IMR-90 (cell line): ENCODE results near the gene INTS15. TPM values are rescaled to one million over a fixed set of nuclear protein-coding genes. Genes with fewer than 3 reads are reported as not detected.

ENCODE experiments used
- ATAC-seq: fragments of 200-7000 bp; cut with Tn5 transposase; 2 replicates; pipeline ENCODE4 v1.9.1; 2020; ENCODE audit warnings: low read depth, mild to moderate bottlenecking, moderate library complexity
- BruUV-seq: library from RNA; stranded (reverse); fragments of 400-500 nt; replicated peaks from 2 replicates; lab custom pipeline; 2021; lab: Mats Ljungman, UMichigan
- CTCF ChIA-PET: fragments of 300-600 bp; formaldehyde crosslinking; extraction: SDS; loops from one replicate; lab custom pipeline; 2021; ENCODE audit warnings: antibody characterized with exemption; lab: Yijun Ruan, JAX
- POLR2A ChIA-PET: fragments of 300-600 bp; sonication (Branson Sonifier 250); formaldehyde crosslinking; loops from one replicate; lab custom pipeline; 2022; ENCODE audit warnings: antibody characterized with exemption; ENCODE audit not compliant: unreplicated experiment; lab: Charles Lee
- DNase-seq: peaks from one replicate; pipeline ENCODE4 v3.0.0; 2013
- H2AFZ ChIP-seq: replicated peaks from 2 replicates; pipeline ENCODE3; 2013; ENCODE audit warnings: low read length, mild to moderate bottlenecking; ENCODE audit not compliant: poor library complexity
- H2AK5ac ChIP-seq: 2 replicates; pipeline ENCODE4 v1.6.1; 2013; ENCODE audit warnings: low read depth, low read length, inconsistent platforms
- H2AK9ac ChIP-seq: replicated peaks from 2 replicates; pipeline ENCODE3; 2013; ENCODE audit warnings: mild to moderate bottlenecking, low read depth, low read length, moderate library complexity; ENCODE audit not compliant: poor library complexity
- H2BK120ac ChIP-seq: 2 replicates; pipeline ENCODE4 v1.6.1; 2013; ENCODE audit warnings: low read depth, low read length, inconsistent platforms
- H2BK15ac ChIP-seq: 3 replicates; pipeline ENCODE4 v1.6.1; 2013; ENCODE audit warnings: low read depth, low read length, inconsistent platforms
- H2BK20ac ChIP-seq: 2 replicates; pipeline ENCODE4 v1.6.1; 2013; ENCODE audit warnings: low read depth, mild to moderate bottlenecking, inconsistent platforms, low read length, moderate library complexity
- H2BK5ac ChIP-seq: 2 replicates; pipeline ENCODE4 v1.6.1; 2013; ENCODE audit warnings: mild to moderate bottlenecking, low read depth, low read length, inconsistent platforms; ENCODE audit not compliant: poor library complexity, severe bottlenecking
- H3K14ac ChIP-seq: replicated peaks from 2 replicates; pipeline ENCODE4 v1.6.1; 2013; ENCODE audit warnings: low read depth, low read length, inconsistent platforms
- H3K18ac ChIP-seq: 2 replicates; pipeline ENCODE4 v1.6.1; 2013; ENCODE audit warnings: low read depth, low read length, control low read depth
- H3K23ac ChIP-seq: 2 replicates; pipeline ENCODE4 v1.6.1; 2013; ENCODE audit warnings: low read depth, low read length, inconsistent platforms
- H3K27ac ChIP-seq: 2 replicates; pipeline ENCODE4 v1.5.1; 2013; ENCODE audit warnings: mild to moderate bottlenecking, control low read depth, low read length; ENCODE audit not compliant: insufficient read depth
- H3K27me3 ChIP-seq: 2 replicates; pipeline ENCODE4 v1.6.1; 2013; ENCODE audit warnings: low read length; ENCODE audit not compliant: control insufficient read depth, insufficient read depth
- H3K36me3 ChIP-seq: 2 replicates; pipeline ENCODE4 v1.6.1; 2013; ENCODE audit warnings: low read length, mixed read lengths; ENCODE audit not compliant: control insufficient read depth, insufficient read depth
- H3K4ac ChIP-seq: 2 replicates; pipeline ENCODE4 v1.6.1; 2013; ENCODE audit warnings: low read depth, low read length, inconsistent platforms
- H3K4me1 ChIP-seq: 2 replicates; pipeline ENCODE4 v1.6.1; 2013; ENCODE audit warnings: low read length, mixed read lengths; ENCODE audit not compliant: control insufficient read depth, insufficient read depth
- H3K4me2 ChIP-seq: 2 replicates; pipeline ENCODE4 v1.6.1; 2013; ENCODE audit warnings: low read depth, mild to moderate bottlenecking, control low read depth, low read length, moderate library complexity
- H3K4me3 ChIP-seq: 2 replicates; pipeline ENCODE4 v1.5.1; 2013; ENCODE audit warnings: low read depth, mild to moderate bottlenecking, control low read depth, low read length, moderate library complexity; ENCODE audit not compliant: insufficient read depth
- H3K56ac ChIP-seq: 2 replicates; pipeline ENCODE4 v1.6.1; 2013; ENCODE audit warnings: low read length, inconsistent platforms; ENCODE audit not compliant: insufficient read depth; ENCODE audit errors: extremely low read depth
- H3K79me1 ChIP-seq, 2 experiments: 2 replicates each; pipeline ENCODE4 v1.6.1; 2013; ENCODE audit warnings: low read length in 2 of 2, inconsistent platforms in 1 of 2, low read depth in 1 of 2
- H3K9ac ChIP-seq: 2 replicates; pipeline ENCODE4 v1.6.1; 2013; ENCODE audit warnings: low read depth, low read length, control low read depth
- H3K9me1 ChIP-seq: 2 replicates; pipeline ENCODE4 v1.6.1; 2013; ENCODE audit warnings: low read length, inconsistent platforms; ENCODE audit not compliant: insufficient read depth
- H3K9me3 ChIP-seq: 2 replicates; pipeline ENCODE4 v1.6.1; 2013; ENCODE audit warnings: low read length; ENCODE audit not compliant: control insufficient read depth, insufficient read depth
- H4K20me1 ChIP-seq: 2 replicates; pipeline ENCODE4 v1.6.1; 2013; ENCODE audit warnings: low read length, inconsistent platforms; ENCODE audit not compliant: insufficient read depth
- H4K5ac ChIP-seq: 2 replicates; pipeline ENCODE4 v1.6.1; 2013; ENCODE audit warnings: mild to moderate bottlenecking, low read depth, low read length, control low read depth
- H4K8ac ChIP-seq, 2 experiments: 2 replicates each; pipeline ENCODE4 v1.6.1; 2013; ENCODE audit warnings: low read depth in 2 of 2, low read length in 2 of 2, control low read depth in 1 of 2, inconsistent platforms in 1 of 2
- H4K91ac ChIP-seq: 2 replicates; pipeline ENCODE4 v1.6.1; 2013; ENCODE audit warnings: low read depth, low read length, inconsistent platforms; ENCODE audit not compliant: insufficient read depth
- BHLHE40 ChIP-seq: fragments of 150-350 bp; IDR thresholded peaks from 2 replicates; pipeline ENCODE4 v1.6.1; 2016; ENCODE audit warnings: mild to moderate bottlenecking, low read depth, low read length
- CEBPB ChIP-seq: IDR thresholded peaks from 2 replicates; pipeline ENCODE4 v1.6.1; 2012; ENCODE audit warnings: low read depth, low read length, improper control_type of control experiment
- CHD1 ChIP-seq: IDR thresholded peaks from 2 replicates; pipeline ENCODE4 v1.6.1; 2012; ENCODE audit warnings: low read depth, low read length, improper control_type of control experiment
- ELK1 ChIP-seq: fragments of 150-350 bp; IDR thresholded peaks from 2 replicates; pipeline ENCODE4 v1.6.1; 2016; ENCODE audit warnings: low read depth, mild to moderate bottlenecking, low read length, moderate library complexity, borderline replicate concordance
- FOS ChIP-seq: fragments of 150-350 bp; IDR thresholded peaks from 2 replicates; pipeline ENCODE4 v1.6.1; 2016; ENCODE audit warnings: low read depth, low read length
- MAFK ChIP-seq: IDR thresholded peaks from 2 replicates; pipeline ENCODE4 v1.6.1; 2012; ENCODE audit warnings: low read depth, low read length, improper control_type of control experiment
- MAZ ChIP-seq: IDR thresholded peaks from 2 replicates; pipeline ENCODE4 v1.6.1; 2012; ENCODE audit warnings: low read depth, mild to moderate bottlenecking, low read length, improper control_type of control experiment, moderate library complexity, borderline replicate concordance
- MXI1 ChIP-seq: IDR thresholded peaks from 2 replicates; pipeline ENCODE4 v1.6.1; 2012; ENCODE audit warnings: low read depth, mild to moderate bottlenecking, low read length, moderate library complexity, borderline replicate concordance
- NFE2L2 ChIP-seq: fragments of 150-350 bp; IDR thresholded peaks from 2 replicates; pipeline ENCODE4 v1.6.1; 2016; ENCODE audit warnings: low read depth, mild to moderate bottlenecking, low read length
- RAD21 ChIP-seq: IDR thresholded peaks from 2 replicates; pipeline ENCODE4 v1.6.1; 2012; ENCODE audit warnings: low read length, improper control_type of control experiment
- RCOR1 ChIP-seq: IDR thresholded peaks from 2 replicates; pipeline ENCODE4 v1.6.1; 2012; ENCODE audit warnings: mild to moderate bottlenecking, low read length, improper control_type of control experiment; ENCODE audit not compliant: insufficient replicate concordance
- RFX5 ChIP-seq: IDR thresholded peaks from 2 replicates; pipeline ENCODE4 v1.8.0; 2012; ENCODE audit warnings: low read depth, mild to moderate bottlenecking, low read length, moderate library complexity
- SMC3 ChIP-seq: fragments of 150-350 bp; IDR thresholded peaks from 2 replicates; pipeline ENCODE4 v1.6.1; 2016; ENCODE audit warnings: low read depth, mild to moderate bottlenecking, antibody characterized with exemption, low read length, moderate library complexity
- WGBS, 2 experiments: methylation state at CpG; one replicate each; pipeline versions ENCODE4 v1.1.5 to v1.1.7; 2013; ENCODE audit warnings: missing lambda C conversion rate in 2 of 2; ENCODE audit not compliant: insufficient read length in 1 of 2; ENCODE audit errors: extremely low coverage in 2 of 2; 5-methylcytosine and 5-hydroxymethylcytosine counted together
- dilution Hi-C: fragments of 300-500 bp; cut with HindIII; formaldehyde crosslinking; loops from one replicate; pipeline ENCODE4 v1.14.3; 2018; ENCODE audit warnings: low sequenced_read_pairs; ENCODE audit not compliant: unreplicated experiment
- in situ Hi-C: fragments of 300-500 bp; cut with MboI; formaldehyde crosslinking; loops from 3 replicates; pipeline ENCODE4 v1.14.3; 2019; ENCODE audit warnings: low sequenced_read_pairs, inconsistent platforms, mixed read lengths
- intact Hi-C: fragments of 100-400 bp; cut with micrococcal nuclease; formaldehyde crosslinking; loops from 2 replicates; pipeline ENCODE4 v1.10.0; 2022
- polyA plus RNA-seq, 3 experiments: library from polyadenylated mRNA; depleted of rRNA; stranded (reverse); fragments of >200 nt; gene quantifications; 2 replicates each; pipeline ENCODE4 v1.2.3, GENCODE V29; 2012; ENCODE audit warnings: low replicate concordance in 1 of 3
- total RNA-seq: library from RNA; depleted of rRNA; stranded (reverse); fragments of >200 nt; gene quantifications from 2 replicates; pipeline ENCODE4 v1.2.3, GENCODE V29; 2012
- TF ChIP-seq, protein P1 (sequence below): conservative IDR thresholded peaks from 2 replicates; pipeline ENCODE4 v1.5.1; 2012; ENCODE audit warnings: mild to moderate bottlenecking, low read depth, low read length, improper control_type of control experiment

The INTS15 gene
- total and polyA plus RNA-seq, 2 of the 4 experiments (the other 2 are of a cell fraction): 7.0 to 20.8 TPM

DNA sequence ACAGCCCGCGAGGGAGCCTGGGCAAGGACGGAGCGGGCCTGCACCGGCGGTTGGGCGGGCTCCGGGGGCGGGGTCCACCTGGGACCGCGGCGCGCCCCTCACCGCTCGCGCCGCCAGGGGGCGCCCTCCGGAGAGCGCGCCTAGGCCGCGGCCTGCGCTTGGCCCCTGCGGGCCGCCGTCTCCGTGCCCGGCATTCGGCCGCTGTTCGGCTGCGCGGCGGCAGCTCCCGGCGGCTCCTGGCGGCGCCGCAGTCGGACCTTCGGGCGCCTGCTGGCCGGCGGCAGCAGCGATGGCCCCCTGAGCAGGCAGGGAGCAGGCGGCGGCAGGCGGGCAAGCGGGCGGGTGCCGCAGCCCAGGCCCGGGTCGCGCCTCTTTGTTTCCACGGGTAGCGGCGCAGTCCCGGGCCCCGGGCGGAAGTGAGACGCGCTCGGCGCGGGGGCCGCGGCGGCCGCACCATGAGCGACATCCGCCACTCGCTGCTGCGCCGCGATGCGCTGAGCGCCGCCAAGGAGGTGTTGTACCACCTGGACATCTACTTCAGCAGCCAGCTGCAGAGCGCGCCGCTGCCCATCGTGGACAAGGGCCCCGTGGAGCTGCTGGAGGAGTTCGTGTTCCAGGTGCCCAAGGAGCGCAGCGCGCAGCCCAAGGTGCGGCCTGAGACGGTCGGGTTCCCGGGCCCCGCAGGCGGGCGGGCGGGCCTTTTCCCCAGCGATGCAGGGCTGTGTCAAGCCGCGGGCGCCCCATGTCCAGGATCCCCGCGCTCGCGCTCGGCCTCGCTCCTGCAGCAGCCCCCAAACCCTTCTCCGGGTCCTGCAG, at the start of gene INTS15 (continued):
- TF ChIP-seq NFE2L2: no peak
- no peak for TF ChIP-seq RFX5
- TF ChIP-seq FOS: no peak
- no peak for TF ChIP-seq MAFK
- peak; percentile 30 for TF ChIP-seq RCOR1
- peak; percentile 31; the same call in 1 of the 2 replicates for TF ChIP-seq MXI1

DNA sequence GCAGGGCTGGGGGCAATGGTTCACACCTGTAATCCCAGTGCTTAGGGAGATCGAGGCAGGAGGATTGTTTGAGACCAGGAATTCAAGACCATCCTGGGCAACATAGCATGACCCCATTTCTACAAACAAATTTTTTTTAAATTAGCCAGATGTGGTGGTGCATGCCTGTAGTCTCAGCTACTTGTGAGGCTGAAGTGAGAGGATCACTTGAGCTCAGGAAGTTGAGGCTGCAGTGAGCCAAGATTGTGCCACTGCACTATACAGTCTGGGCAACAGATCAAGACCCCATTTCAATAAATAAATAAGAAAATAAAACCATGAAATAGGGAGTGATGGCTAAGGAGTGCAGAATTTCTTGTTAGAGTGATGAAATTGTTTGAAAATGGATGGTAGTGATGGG, 47.5 kb upstream of the INTS15 start:
- CTCF ChIA-PET: no interaction called here
- intact Hi-C loops: no loop called here
- no CpG with 5 or more reads among the region's 1 CpG for WGBS, 2 experiments
- TF ChIP-seq FOS: no peak
- TF ChIP-seq CEBPB: no peak
- TF ChIP-seq RCOR1: no peak
- no peak for TF ChIP-seq MAFK
- TF ChIP-seq MXI1: no peak
- TF ChIP-seq BHLHE40: no peak
- TF ChIP-seq CHD1: no peak
- no peak for TF ChIP-seq ELK1
- no peak for TF ChIP-seq RAD21
- no peak for TF ChIP-seq SMC3
- no peak for TF ChIP-seq MAZ
- TF ChIP-seq, protein P1, sequence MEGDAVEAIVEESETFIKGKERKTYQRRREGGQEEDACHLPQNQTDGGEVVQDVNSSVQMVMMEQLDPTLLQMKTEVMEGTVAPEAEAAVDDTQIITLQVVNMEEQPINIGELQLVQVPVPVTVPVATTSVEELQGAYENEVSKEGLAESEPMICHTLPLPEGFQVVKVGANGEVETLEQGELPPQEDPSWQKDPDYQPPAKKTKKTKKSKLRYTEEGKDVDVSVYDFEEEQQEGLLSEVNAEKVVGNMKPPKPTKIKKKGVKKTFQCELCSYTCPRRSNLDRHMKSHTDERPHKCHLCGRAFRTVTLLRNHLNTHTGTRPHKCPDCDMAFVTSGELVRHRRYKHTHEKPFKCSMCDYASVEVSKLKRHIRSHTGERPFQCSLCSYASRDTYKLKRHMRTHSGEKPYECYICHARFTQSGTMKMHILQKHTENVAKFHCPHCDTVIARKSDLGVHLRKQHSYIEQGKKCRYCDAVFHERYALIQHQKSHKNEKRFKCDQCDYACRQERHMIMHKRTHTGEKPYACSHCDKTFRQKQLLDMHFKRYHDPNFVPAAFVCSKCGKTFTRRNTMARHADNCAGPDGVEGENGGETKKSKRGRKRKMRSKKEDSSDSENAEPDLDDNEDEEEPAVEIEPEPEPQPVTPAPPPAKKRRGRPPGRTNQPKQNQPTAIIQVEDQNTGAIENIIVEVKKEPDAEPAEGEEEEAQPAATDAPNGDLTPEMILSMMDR: no peak

More for the DNA sequence above, 47.5 kb upstream of the INTS15 start:
- H4K91ac ChIP-seq: no peak overlapping the region
- H3K9me1 ChIP-seq: no peaks in the 10 kb centered on the region
- peaks cover 17% of the 10 kb centered on the region; the same call in 1 of the 2 replicates for H3K27me3 ChIP-seq
- no peak overlapping the region for H3K4me3 ChIP-seq
- H3K36me3 ChIP-seq: no peaks in the 10 kb centered on the region
- DNase-seq (no peak), ATAC-seq (no peak)
- H4K5ac ChIP-seq: no peak overlapping the region
- no peak overlapping the region for H2BK15ac ChIP-seq
- no peak overlapping the region for H3K18ac ChIP-seq
- H2BK120ac ChIP-seq: no peak overlapping the region
- H3K79me1 ChIP-seq: no peaks in the 10 kb centered on the region
- H3K9me3 ChIP-seq: no peaks in the 10 kb centered on the region
- no peak overlapping the region for H4K8ac ChIP-seq
- H2AK9ac ChIP-seq: no peak overlapping the region
- H2BK5ac ChIP-seq: no peak overlapping the region
- in situ Hi-C loops: no loop called here
- H3K4me1 ChIP-seq: no peaks in the 10 kb centered on the region
- POLR2A ChIA-PET: no interaction called here
- H3K23ac ChIP-seq: no peak overlapping the region
- no peak overlapping the region for H3K4ac ChIP-seq
- dilution Hi-C loops: no loop called here
- no peak overlapping the region for H2AFZ ChIP-seq
- no peak overlapping the region for H2BK20ac ChIP-seq
- no peak overlapping the region for H2AK5ac ChIP-seq
- no peak overlapping the region for H3K4me2 ChIP-seq
- BruUV-seq: no TSS peak
- H4K20me1 ChIP-seq: no peaks in the 10 kb centered on the region
- H3K27ac ChIP-seq: no peak overlapping the region
- no peak overlapping the region for H3K14ac ChIP-seq
- H3K56ac ChIP-seq: no peak overlapping the region
- no peak overlapping the region for H3K9ac ChIP-seq
